Measurements from ENCODE around the gene KLRC1.
"Not testable (repeated sequence)": the region's sequence is repeated elsewhere in the genome, so short reads cannot be mapped to it uniquely, and the experiment has no call there.

KLRC1 gene

GRCh38 chr12:10404798-10405197 is 48.4 kb downstream of the KLRC1 start:
- no peaks in the 10 kb centered on the region for H3K36me3 Mint-ChIP-seq (ENCODE audit: low read depth)
- H3K9me3 Mint-ChIP-seq: no peaks in the 10 kb centered on the region
- H3K4me1 Mint-ChIP-seq (ENCODE audit: low read depth): peaks cover 12% of the 10 kb centered on the region
- H3K27ac Mint-ChIP-seq: no peak overlapping the region
- H3K27me3 Mint-ChIP-seq: peaks cover 14% of the 10 kb centered on the region
- no peak overlapping the region for H3K4me3 Mint-ChIP-seq
- intact Hi-C loops (cut with micrococcal nuclease): loop anchor here (5.0 kb wide), 1 partner anchor 42 kb away; no protein-coding TSS in a partner anchor

GRCh38 chr12:10400829-10401228 is 52.3 kb downstream of the KLRC1 start:
- peaks cover 14% of the 10 kb centered on the region for H3K27me3 Mint-ChIP-seq
- H3K36me3 Mint-ChIP-seq (ENCODE audit: low read depth): no peaks in the 10 kb centered on the region
- intact Hi-C loops (cut with micrococcal nuclease): no loop called here
- H3K4me1 Mint-ChIP-seq (ENCODE audit: low read depth): peaks cover 2% of the 10 kb centered on the region
- no peak overlapping the region for H3K4me3 Mint-ChIP-seq
- no peaks in the 10 kb centered on the region for H3K9me3 Mint-ChIP-seq
- H3K27ac Mint-ChIP-seq: no peak overlapping the region

- intact Hi-C loops (cut with micrococcal nuclease): no loop called here
- Mint-ChIP-seq H3K4me3 (no peak overlapping the region), H3K4me1 (ENCODE audit: low read depth) (peaks cover 19% of the 10 kb centered on the region)
These were observed 55.0 kb downstream of the KLRC1 start for GRCh38 chr12:10398168-10398567.

GRCh38 chr12:10397296-10397695 is 55.9 kb downstream of the KLRC1 start:
- intact Hi-C loops (cut with micrococcal nuclease): no loop called here
- Mint-ChIP-seq H3K4me3 (no peak overlapping the region), H3K27me3 (peaks cover 10% of the 10 kb centered on the region), H3K36me3 (ENCODE audit: low read depth) (no peaks in the 10 kb centered on the region), H3K27ac (no peak overlapping the region), H3K4me1 (ENCODE audit: low read depth) (peaks cover 24% of the 10 kb centered on the region), H3K9me3 (no peaks in the 10 kb centered on the region)

More at GRCh38 chr12:10398168-10398567, 55.0 kb downstream of the KLRC1 start:
- Mint-ChIP-seq H3K27me3 (peaks cover 13% of the 10 kb centered on the region), H3K36me3 (ENCODE audit: low read depth) (no peaks in the 10 kb centered on the region), H3K9me3 (no peaks in the 10 kb centered on the region), H3K27ac (no peak overlapping the region)

GRCh38 chr12:10396176-10396575 is 57.0 kb downstream of the KLRC1 start:
- H3K27ac Mint-ChIP-seq: peak overlapping the region; percentile 92

More at GRCh38 chr12:10396176-10396575, 57.0 kb downstream of the KLRC1 start:
- intact Hi-C loops (cut with micrococcal nuclease); H3K4me3 Mint-ChIP-seq; H3K27me3 Mint-ChIP-seq; H3K9me3 Mint-ChIP-seq; H3K36me3 Mint-ChIP-seq (ENCODE audit: low read depth): not testable (repeated sequence)
- peaks cover 24% of the 10 kb centered on the region for H3K4me1 Mint-ChIP-seq (ENCODE audit: low read depth)

Data from dendritic cell treated with granulocyte-macrophage colony-stimulating factor and Interleukin-4, amounts not matched to agents 40 ng/mL and 50 ng/mL, for 4 days (primary cell).